Breast epithelium (tissue), 3 donors: Measurements from ENCODE around the gene KIF4A.
"Not testable (repeated sequence)": the region's sequence is repeated elsewhere in the genome, so short reads cannot be mapped to it uniquely, and the experiment has no call there.

Source experiments
- CTCF ChIP-seq, 3 donors: fragments of 450-650 bp; IDR thresholded peaks; one replicate each; pipeline ENCODE4 v1.5.1; 2016 to 2017; ENCODE audit warnings: antibody characterized with exemption in 3 of 3, mild to moderate bottlenecking in 3 of 3, moderate library complexity in 3 of 3
- POLR2A ChIP-seq: fragments of 450-650 bp; IDR thresholded peaks from one replicate; pipeline ENCODE4 v1.6.1; 2016; ENCODE audit warnings: antibody characterized with exemption, mild to moderate bottlenecking, moderate library complexity

- not testable (repeated sequence) for TF ChIP-seq CTCF (IDR thresholded peaks at IDR 0.05); POLR2A
These were observed 110.3 kb downstream of the KIF4A start for GRCh38 chrX:70400181-70400580.
